GM12891 (cell line): ENCODE measurements around the gene TBC1D2.
"Not testable (repeated sequence)": the region's sequence is repeated elsewhere in the genome, so short reads cannot be mapped to it uniquely, and the experiment has no call there.

Experiments
- POLR2A ChIP-seq: IDR thresholded peaks from 2 replicates; pipeline ENCODE4 v1.6.1; 2011; ENCODE audit warnings: low read depth, low read length, control low read depth
- POLR2AphosphoS5 ChIP-seq: IDR thresholded peaks from 2 replicates; pipeline ENCODE4 v1.6.1; 2011; ENCODE audit warnings: low read depth, low read length, control low read depth
- POU2F2 ChIP-seq: IDR thresholded peaks from 2 replicates; pipeline ENCODE4 v1.6.1; 2011; ENCODE audit warnings: low read depth, mild to moderate bottlenecking, control low read depth, low read length, moderate library complexity
- SPI1 ChIP-seq: IDR thresholded peaks from 2 replicates; pipeline ENCODE4 v1.6.1; 2011; ENCODE audit warnings: low read depth, low read length, control low read depth
- TAF1 ChIP-seq: IDR thresholded peaks from 2 replicates; pipeline ENCODE4 v1.6.1; 2011; ENCODE audit warnings: low read depth, low read length, control low read depth

DNA sequence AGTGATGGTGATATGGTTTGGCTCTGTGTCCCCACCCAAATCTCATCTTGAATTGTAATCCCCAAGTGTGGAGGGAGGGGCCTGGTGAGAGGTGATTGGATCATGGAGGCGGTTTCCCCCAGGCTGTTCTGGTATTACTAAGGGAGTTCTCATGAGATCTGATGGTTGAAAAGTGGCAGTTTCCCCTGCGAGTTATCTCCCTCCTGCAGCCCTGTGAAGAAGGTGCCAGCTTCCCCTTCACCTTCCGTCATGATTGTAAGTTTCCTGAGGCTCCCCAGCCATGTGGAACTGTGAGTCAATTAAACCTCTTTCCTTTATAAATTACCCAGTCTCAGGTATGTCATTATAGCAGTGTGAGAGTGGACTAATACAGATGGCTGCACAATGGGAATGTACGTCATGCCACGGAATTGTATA is 80.9 kb downstream of the TBC1D2 start:
- TF ChIP-seq TAF1, POLR2A, POLR2AphosphoS5, POU2F2, SPI1: not testable (repeated sequence)
